GM12892 (cell line): Measurements from ENCODE around the gene METAP2.

Experiments used
- POLR2A ChIP-seq: IDR thresholded peaks from 2 replicates; pipeline ENCODE4 v1.6.1; 2011; ENCODE audit warnings: low read depth, low read length, control low read depth
- POLR2AphosphoS5 ChIP-seq: IDR thresholded peaks from 2 replicates; pipeline ENCODE4 v1.6.1; 2011; ENCODE audit warnings: low read depth, low read length, control low read depth
- TAF1 ChIP-seq: IDR thresholded peaks from 2 replicates; pipeline ENCODE4 v1.6.1; 2011; ENCODE audit warnings: low read depth, mild to moderate bottlenecking, control low read depth, low read length, borderline replicate concordance

- no peak for TF ChIP-seq POLR2A
- TF ChIP-seq POLR2AphosphoS5 = no peak
- no peak for TF ChIP-seq TAF1
Measured at GRCh38 chr12:95443459-95443858, 30.5 kb upstream of the METAP2 start.
